ENCODE results near the gene RIOX2. TPM values are rescaled to one million over a fixed set of nuclear protein-coding genes. Genes with fewer than 3 reads are reported as not detected.
A peak's percentile ranks its signal among the peaks of the same experiment; 100 is the strongest.
"Not testable (repeated sequence)": the region's sequence is repeated elsewhere in the genome, so short reads cannot be mapped to it uniquely, and the experiment has no call there.

RIOX2 gene
- total RNA-seq, 1 donor from 2014 or later: 10.4 TPM

GRCh38 chr3:98014268-98014585 is 42.0 kb upstream of the RIOX2 start:
- Histone ChIP-seq H3K4me1 (no peaks in the 10 kb centered on the region), H2AFZ (replicated peaks) (no peak overlapping the region), H3K4me3 (no peak overlapping the region), H3K27ac (no peak overlapping the region), H3K36me3 (no peaks in the 10 kb centered on the region), H3F3A (ENCODE audit: low read depth) (no peaks in the 10 kb centered on the region), H3K27me3 (no peaks in the 10 kb centered on the region), H3K9ac (no peak overlapping the region), H3K4me2 (no peak overlapping the region), H4K20me1 (ENCODE audit: low read depth) (no peaks in the 10 kb centered on the region), H3K9me3 (ENCODE audit: low read depth) (no peaks in the 10 kb centered on the region), H3K79me2 (ENCODE audit: low read depth) (no peaks in the 10 kb centered on the region)
- Mint-ChIP-seq H3K36me3 (no peaks in the 10 kb centered on the region), H3K4me1 (no peaks in the 10 kb centered on the region), H3K27ac (no peak overlapping the region), H3K4me3 (no peak overlapping the region), H3K27me3 (ENCODE audit: insufficient read depth, low read depth) (peaks cover 2% of the 10 kb centered on the region), H3K9me3 (no peaks in the 10 kb centered on the region)
- TF ChIP-seq CTCF (IDR thresholded peaks at IDR 0.05) (no peak), EZH2 (IDR thresholded peaks at IDR 0.05) (no peak), EZH2phosphoT487 (IDR thresholded peaks at IDR 0.05) (no peak)
- no peak for DNase-seq (ENCODE audit: low spot score)

GRCh38 chr3:98013411-98014267 is 41.4 kb upstream of the RIOX2 start:
- no peaks in the 10 kb centered on the region for H4K20me1 ChIP-seq (ENCODE audit: low read depth)
- no peak overlapping the region for H3K27ac Mint-ChIP-seq

GRCh38 chr3:98012979-98013378 is 40.7 kb upstream of the RIOX2 start:
- no peak for DNase-seq (ENCODE audit: low spot score)
- TF ChIP-seq CTCF (IDR thresholded peaks at IDR 0.05) (no peak), EZH2 (IDR thresholded peaks at IDR 0.05) (no peak), EZH2phosphoT487 (IDR thresholded peaks at IDR 0.05) (no peak)
- Mint-ChIP-seq H3K36me3 (no peaks in the 10 kb centered on the region), H3K27ac (no peak overlapping the region), H3K27me3 (ENCODE audit: insufficient read depth, low read depth) (peaks cover 2% of the 10 kb centered on the region), H3K4me3 (no peak overlapping the region), H3K9me3 (no peaks in the 10 kb centered on the region), H3K4me1 (no peaks in the 10 kb centered on the region)
- no peak overlapping the region for H3K4me3 ChIP-seq
- H3K4me2 ChIP-seq: no peak overlapping the region
- H3K27ac ChIP-seq: no peak overlapping the region
- no peaks in the 10 kb centered on the region for H3K4me1 ChIP-seq
- no peak overlapping the region for H3K9ac ChIP-seq
- no peaks in the 10 kb centered on the region for H3K27me3 ChIP-seq
- H3F3A ChIP-seq (ENCODE audit: low read depth): no peaks in the 10 kb centered on the region
- no peaks in the 10 kb centered on the region for H3K79me2 ChIP-seq (ENCODE audit: low read depth)
- H3K36me3 ChIP-seq: no peaks in the 10 kb centered on the region
- H4K20me1 ChIP-seq (ENCODE audit: low read depth): no peaks in the 10 kb centered on the region
- H3K9me3 ChIP-seq (ENCODE audit: low read depth): no peaks in the 10 kb centered on the region
- no peak overlapping the region for H2AFZ ChIP-seq (replicated peaks)

More at GRCh38 chr3:98013411-98014267, 41.4 kb upstream of the RIOX2 start:
- H3K4me1 Mint-ChIP-seq: no peaks in the 10 kb centered on the region
- no peaks in the 10 kb centered on the region for H3K4me1 ChIP-seq
- H3K79me2 ChIP-seq (ENCODE audit: low read depth): no peaks in the 10 kb centered on the region
- H3K36me3 ChIP-seq: no peaks in the 10 kb centered on the region
- no peak overlapping the region for H3K4me3 ChIP-seq
- H3K27me3 ChIP-seq: no peaks in the 10 kb centered on the region
- H3K36me3 Mint-ChIP-seq: no peaks in the 10 kb centered on the region
- H3K27me3 Mint-ChIP-seq (ENCODE audit: insufficient read depth, low read depth): peaks cover 2% of the 10 kb centered on the region
- TF ChIP-seq EZH2phosphoT487 (IDR thresholded peaks at IDR 0.05) (no peak), EZH2 (IDR thresholded peaks at IDR 0.05) (no peak), CTCF (IDR thresholded peaks at IDR 0.05) (no peak)
- H3K4me3 Mint-ChIP-seq: no peak overlapping the region
- no peaks in the 10 kb centered on the region for H3K9me3 ChIP-seq (ENCODE audit: low read depth)
- H2AFZ ChIP-seq (replicated peaks): peak overlapping the region; percentile 13
- no peaks in the 10 kb centered on the region for H3K9me3 Mint-ChIP-seq
- H3K27ac ChIP-seq: no peak overlapping the region
- H3K9ac ChIP-seq: no peak overlapping the region
- no peak for DNase-seq (ENCODE audit: low spot score)
- no peaks in the 10 kb centered on the region for H3F3A ChIP-seq (ENCODE audit: low read depth)
- no peak overlapping the region for H3K4me2 ChIP-seq

- H3K27ac ChIP-seq; H3K4me1 ChIP-seq; H3K4me2 ChIP-seq; H3K9me3 Mint-ChIP-seq; H3F3A ChIP-seq (ENCODE audit: low read depth); H3K4me3 Mint-ChIP-seq; H3K9ac ChIP-seq; DNase-seq (ENCODE audit: low spot score); H3K4me1 Mint-ChIP-seq; H3K9me3 ChIP-seq (ENCODE audit: low read depth); H3K36me3 ChIP-seq; H3K27ac Mint-ChIP-seq; H3K27me3 Mint-ChIP-seq (ENCODE audit: insufficient read depth, low read depth); H3K79me2 ChIP-seq (ENCODE audit: low read depth); H3K36me3 Mint-ChIP-seq; H2AFZ ChIP-seq (replicated peaks); H3K4me3 ChIP-seq; H3K27me3 ChIP-seq; H4K20me1 ChIP-seq (ENCODE audit: low read depth): not testable (repeated sequence)
These were observed 38.7 kb upstream of the RIOX2 start for GRCh38 chr3:98010883-98011449.
